ENCODE results near the gene DDRGK1.

Gene DDRGK1

DNA sequence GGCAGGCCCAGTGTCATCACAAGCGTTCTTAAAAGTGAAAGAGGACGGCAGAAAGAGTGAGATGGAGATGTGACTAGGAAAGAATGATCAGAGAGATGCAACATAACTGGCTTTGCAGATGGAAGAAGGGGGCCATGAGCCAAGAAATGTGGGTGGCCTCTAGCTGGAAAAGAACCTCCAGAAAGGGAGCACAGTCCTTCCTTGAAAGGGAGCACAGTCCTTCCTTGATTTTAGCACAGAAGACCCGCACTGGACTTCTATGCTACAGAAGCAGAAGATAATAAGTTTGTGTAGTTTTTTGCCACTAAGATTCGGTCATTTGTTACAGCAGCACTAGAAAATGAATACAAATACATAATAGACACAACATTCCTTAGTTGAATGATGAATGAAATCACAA lies 24.2 kb downstream of the DDRGK1 start:
- DNase-seq, result no peak

DNA sequence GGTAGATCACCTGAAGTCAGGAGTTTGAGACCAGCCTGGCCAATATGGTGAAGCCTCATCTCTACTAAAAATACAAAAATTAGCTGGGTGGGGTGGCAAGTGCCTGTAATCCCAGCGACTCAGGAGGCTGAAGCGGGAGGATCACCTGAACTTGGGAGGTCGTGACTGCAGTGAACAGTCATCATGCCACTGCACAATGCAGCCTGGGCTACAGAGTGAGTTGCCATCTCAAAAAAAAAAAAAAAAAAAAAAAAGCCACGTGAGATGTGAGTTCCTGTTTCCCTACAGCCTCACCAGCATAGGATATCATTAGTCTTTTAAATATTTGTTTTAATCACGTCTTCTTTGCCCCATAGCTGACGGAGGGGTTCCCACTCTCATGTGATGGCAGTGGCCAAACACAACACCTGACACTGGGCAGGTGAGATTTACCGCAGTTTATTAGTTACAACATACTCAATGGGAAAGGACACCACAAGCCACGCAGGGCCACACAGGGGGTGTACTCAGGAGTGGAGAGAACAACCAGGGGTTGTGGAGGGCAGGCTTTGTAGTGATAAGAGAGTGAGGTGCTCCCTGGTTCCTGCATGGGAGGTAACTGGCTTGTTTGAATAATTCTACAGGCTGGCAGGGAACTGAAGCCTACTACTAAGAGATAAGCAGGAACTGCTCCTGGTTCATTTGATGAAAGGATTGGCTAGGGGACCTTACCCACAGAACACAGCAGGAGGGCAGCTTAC lies 26.6 kb downstream of the DDRGK1 start:
- no peak for DNase-seq

DNA sequence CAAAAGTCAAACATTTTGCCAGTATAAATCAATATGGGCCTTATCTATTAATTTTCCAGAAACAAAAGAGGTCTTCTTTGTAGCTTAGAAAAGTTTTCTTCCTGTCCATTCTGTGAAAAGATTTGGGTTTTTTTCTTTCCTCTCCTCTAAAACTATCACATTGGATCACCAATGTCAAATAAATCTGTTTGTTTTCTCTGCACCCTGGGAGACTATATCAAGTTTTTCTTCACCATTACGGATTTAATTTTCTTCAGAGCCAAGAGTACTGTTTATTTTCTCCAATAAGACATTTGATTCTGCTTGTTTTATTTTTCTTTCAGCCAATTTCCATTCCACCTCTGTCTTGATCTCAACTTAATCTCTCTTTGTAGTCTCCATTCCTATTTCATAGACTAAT lies 29.2 kb downstream of the DDRGK1 start:
- no peak for DNase-seq

DNA sequence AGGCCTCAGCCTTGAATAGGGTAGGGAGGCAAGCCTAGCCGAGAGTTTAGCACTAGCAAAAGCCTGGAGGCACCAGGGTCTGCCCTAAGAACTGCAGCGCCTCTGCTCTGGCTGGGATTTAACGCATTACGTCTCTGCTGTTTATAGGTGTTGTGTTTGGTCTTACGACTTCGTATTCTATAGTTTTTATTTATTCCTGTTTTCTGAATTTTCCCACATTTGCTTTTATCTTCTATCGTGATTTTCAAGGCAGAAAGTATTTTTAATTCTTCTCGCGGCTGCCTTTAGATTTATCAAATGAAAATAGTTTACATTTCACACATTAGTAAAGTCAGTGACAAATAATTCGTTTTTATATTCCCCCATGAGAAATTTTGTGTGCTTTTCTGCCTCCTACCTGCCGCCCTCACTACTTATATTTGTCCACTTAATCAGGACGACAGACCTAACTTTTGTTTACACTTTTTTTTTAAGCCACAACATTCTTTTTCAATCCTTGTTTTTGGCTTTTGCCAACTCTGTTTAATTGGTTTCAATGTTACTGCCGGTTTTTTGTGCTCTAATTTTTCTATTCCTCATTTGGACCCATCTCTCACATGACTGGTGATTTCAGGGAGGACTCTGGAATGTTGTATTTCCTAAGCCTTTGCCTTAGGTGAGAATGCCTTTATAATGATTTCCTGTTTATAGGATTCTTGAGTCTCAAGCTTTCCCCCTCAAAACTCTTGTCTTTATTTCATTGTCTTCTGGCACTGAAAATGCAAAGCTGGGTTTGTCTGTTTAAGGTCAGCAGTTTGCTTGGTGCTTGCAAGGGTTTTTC lies 29.8 kb downstream of the DDRGK1 start:
- DNase-seq, result no peak

GRCh38 chr20:3173610-3174441 lies 30.7 kb downstream of the DDRGK1 start:
- peak; percentile 92 for DNase-seq

DNA sequence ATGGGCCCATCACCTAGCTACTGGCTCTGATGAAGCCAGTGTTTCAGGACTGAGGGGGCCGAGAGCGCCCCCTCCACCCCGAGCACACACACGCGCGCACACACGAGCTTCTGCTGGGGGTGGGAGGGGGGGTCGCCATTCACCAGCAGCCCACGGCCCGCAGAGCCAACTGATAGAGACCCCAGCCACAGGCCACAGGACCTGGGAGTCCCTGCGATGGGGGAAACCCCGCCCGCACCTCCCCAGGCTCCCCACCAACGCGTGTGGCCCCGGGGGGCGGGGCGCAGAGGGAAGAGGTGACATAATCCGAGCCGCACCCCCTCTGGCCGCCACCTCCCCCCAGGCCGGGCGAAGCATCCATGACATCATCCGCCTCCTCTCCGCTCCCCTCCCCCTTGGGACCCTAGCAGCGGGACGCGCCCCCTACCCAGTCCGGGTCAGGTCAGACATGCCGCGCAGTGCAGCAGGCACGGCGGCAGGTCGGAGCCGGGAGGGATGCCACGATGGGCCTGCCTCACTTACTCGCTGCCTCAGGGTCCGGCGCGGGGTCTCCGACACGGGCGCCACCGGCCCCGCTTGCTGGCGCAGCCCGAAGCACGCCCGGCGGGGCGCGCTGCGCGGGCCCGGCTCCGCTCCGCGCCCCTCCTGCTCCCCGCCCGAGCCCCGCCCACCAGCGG lies 31.4 kb downstream of the DDRGK1 start, which contains the start of gene LZTS3:
Gene LZTS3 (minus strand): TSS at position 617 of the 677 bp plus-strand sequence. CDS start 6,386 bp downstream, outside the sequence.
- DNase-seq, result peak; percentile 92

DNA sequence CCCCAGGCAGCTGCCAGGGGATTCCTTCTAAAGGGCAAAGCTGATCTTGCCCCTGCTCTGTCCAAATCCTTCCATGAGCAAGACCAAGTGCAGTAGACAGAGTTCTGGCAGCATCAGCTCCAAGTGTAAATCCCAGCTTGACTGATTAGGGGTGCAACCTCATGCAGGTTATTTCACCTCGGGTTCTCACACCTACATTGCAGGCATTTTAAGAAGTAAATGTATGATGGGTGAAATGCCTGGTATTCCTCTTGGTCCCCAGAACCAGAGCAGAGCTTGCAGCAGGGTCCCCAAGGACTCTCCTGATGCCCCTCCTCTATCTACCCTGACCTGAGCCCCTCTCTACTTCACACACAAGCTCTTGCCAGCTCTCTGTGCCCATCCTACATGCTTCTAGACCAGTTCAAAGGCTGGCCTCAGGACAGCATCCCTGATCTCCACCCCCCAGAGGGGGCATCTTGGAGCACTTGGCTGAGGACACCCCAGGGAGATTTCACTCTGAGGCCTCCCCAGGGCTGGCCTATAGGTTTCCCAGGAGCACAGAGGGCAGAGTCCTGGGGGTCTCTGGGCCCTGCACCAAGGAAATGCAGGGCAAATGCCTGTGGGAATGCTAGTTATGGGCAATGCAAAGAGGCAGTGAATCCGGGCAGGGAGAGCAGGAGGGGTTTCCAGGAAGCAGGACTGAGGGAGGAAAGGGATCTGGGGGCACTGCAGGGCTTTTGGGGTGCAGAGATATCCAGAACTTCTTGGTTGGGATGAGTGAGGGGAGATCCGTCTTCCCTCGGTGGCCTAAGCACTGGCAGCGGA lies 32.2 kb downstream of the DDRGK1 start:
- DNase-seq, result no peak

DNA sequence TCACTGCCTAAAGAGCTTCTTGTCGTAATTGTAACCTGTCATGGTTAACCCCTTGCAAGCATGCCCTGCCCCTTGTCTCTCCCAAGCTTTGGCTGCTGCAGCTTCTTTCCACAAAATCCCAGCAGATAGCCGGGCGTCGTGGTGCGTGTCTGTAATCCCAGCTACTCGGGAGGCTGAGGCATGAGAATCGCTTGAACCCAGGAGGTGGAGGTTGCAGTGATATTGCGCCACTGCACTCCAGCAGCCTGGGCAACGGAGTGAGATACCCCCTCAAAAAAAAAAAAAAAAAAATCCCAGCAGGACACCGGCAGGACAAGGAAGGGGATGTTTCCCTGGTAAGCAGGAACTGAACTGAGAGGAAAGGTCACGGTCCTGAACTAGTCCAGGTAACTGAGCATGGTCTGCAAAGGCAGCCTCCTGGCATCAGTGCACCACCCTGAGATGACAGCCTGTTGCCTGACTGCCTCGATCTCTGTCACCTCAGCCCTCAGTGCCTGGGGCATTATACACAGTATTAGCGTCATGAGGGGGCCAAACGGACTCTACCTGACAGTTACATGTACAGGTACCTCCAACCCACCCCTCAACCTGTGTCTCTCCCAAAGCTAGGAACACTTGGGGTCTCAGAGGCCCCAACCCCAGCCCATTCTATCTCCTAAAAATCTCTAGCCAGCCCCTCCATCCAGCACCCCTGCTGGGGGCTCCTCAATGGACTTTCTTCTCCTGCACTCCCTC lies 32.9 kb downstream of the DDRGK1 start:
- no peak for DNase-seq

DNA sequence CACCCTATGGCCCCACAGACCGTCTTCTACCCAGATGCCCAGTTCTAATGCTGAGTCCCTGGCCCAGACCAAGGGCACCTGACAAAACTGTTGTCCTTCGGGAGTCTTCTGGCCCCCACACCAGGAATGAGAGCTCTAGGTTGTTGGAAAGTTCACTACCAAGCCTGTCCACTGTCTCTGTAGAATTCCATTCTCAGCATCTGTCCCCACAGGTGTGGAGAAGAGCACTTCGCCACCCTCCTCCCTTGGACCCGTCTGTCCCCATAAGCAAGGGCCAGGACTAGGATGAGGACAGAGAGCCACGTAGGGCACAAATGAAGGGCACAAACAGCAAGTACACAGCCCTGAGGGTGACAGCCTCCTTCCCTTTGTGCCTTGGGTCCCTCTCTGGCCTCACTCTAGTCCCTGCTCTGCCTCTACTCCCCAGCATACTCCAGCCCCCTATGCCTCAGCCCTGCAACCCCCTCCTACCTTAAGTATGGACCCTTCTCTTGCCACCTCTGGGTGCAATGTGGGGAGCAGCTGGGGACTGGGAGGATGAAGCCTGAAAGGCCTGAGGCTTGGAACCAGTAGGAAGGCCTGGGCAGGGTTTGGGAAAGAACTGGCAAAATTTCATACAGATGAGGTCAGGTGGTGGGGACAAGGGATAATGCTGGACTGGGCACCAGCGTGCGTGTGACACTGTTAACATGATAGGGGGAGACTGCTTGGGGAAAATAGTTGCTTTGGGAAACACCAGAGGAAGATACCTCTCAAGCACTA lies 35.5 kb downstream of the DDRGK1 start:
- DNase-seq, result no peak

- no peak for DNase-seq
Measured at GRCh38 chr20:3168079-3168828, 36.2 kb downstream of the DDRGK1 start.

DNA sequence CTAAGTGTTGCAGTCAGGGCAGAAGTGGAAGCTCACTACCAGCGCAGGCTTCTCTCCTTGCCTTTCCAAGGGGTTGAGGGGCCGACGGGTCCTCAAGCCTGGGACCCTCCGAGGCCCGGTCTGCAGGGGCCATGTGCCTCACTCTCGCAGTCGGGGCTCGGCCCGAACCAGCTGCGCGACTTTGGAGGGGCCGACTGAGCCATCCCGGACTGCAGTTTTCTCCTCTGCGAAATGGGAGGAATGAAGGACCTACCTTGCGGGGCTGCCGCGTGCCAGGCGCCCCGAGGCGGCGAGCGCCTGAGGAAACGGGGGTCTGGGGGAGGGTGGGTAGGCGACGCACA lies 36.8 kb downstream of the DDRGK1 start:
- no peak for DNase-seq

DNA sequence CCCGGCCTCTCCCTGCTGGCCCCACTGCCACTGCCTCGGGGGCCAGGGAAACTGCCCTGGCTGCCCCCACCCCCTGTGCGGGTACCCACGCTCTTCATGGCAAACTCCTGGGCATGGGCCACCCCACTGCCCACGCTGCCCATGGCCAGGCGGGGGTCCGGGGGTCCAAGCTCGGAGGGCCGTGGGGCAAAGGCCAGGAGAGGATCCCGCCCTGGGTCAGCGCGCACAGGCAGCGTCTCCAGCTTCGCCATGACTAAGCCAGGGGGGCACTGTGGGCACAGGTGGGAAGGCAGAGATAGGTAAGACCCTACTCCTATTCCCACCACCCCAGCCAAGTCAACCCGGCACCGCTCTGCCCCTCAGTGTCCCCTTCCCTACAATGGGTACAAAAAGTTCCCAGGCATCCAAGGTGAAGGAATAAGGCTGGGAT lies 37.6 kb downstream of the DDRGK1 start:
- DNase-seq, result no peak

- no peak for DNase-seq
Measured at GRCh38 chr20:3166338-3166912, 38.1 kb downstream of the DDRGK1 start.

DNA sequence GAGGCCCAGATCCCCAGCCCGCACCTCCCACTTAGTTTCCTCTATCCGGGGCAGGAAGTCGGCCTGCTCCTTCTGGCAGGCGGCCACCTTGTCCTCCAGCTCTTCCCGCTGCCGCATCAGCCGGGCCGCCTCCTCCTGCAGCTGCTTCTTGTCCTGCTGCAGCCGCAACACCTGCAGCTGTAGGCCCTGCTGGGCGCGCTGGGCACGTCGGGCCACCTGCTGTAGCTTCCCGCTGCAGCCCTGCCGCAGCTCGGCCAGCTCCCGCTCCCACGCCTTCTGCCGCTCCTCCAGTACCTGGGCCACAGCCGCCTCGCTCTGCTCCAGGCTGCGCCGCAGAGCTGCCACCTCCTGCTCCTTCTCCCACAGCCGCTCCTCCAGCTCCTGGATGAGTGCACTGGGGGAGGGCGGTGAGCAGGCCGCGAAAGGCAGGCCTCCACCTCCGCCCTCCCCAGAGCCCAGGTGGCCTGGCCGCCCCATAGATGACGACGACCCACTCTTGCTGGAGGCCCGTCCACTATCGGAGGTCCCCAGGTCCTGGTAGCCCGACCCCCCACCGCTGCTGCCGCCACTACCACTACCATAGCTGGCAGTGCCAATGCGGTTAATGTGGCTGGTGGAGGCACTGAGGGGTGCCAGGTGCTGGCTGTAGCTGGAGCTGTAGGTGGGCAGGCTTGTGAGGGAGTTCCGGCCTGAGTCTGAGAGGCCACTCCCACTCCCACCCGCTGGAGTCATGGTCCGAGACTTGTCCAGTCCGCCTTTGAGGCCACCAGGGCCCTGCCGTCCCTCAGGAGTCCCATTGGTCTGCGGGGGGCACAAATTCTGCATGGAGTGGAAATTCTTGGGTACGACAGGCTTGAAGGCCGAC lies 38.8 kb downstream of the DDRGK1 start:
- no peak for DNase-seq

DNA sequence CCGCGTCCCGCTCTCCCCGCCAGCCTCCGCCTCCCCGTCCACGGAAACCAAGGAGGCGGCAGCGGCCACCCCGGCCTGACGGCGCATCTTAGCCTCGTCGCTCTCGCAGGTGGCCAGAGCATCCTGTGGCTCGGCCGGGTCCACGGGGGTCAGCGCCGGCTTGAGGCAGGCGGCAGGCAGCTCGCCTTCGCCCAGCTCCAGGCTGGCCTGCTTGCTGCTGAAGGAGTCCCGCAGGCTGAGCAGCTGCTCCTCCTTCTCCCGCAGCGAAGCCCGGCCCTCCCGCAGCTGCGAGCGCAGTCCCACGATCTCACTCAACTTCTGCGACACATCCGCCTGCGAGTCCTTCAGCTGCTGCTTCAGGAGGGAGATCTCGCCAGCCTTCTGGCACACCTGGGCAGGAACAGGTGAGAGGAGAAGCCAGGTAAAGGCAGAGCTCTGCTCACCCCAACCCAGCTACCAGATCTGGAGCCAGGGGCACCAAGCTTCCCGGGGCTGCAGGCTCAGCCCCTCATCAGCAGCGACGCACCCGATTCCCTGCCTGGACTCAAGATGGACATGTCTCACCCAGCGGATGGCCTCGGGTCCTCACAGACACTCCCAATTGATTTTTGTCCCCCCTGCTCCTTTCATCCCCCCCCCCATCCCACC lies 39.6 kb downstream of the DDRGK1 start:
- no peak for DNase-seq

- no peak for DNase-seq
Measured at GRCh38 chr20:3164043-3164762, 40.3 kb downstream of the DDRGK1 start.
